NCI-H1930 (cell line): Measurements from ENCODE around the gene GMDS.

Experiments used
- DNase-seq, 2 experiments: peaks; one replicate each; lab custom pipeline; 2025; lab: John Stamatoyannopoulos, UW

The GMDS gene

DNA sequence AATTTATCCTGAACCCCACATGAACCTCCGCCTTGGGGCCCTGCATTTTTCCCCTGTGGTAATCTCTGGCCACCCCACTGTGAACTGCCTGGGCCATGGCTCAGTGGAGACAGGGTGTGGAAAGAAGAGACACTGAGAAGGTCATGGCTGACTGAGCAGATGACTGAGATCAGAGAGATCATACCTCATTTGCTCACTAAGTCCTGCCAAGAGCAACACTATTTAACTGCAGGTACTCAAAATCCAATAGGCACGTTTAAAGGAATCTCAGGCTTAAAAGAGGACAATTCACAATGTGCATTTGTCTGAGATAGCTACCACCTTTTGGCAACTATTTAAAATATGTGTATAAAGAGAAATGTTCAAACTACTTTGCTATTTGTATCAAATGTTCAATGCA, 305.0 kb downstream of the GMDS start:
- no peak for DNase-seq

DNA sequence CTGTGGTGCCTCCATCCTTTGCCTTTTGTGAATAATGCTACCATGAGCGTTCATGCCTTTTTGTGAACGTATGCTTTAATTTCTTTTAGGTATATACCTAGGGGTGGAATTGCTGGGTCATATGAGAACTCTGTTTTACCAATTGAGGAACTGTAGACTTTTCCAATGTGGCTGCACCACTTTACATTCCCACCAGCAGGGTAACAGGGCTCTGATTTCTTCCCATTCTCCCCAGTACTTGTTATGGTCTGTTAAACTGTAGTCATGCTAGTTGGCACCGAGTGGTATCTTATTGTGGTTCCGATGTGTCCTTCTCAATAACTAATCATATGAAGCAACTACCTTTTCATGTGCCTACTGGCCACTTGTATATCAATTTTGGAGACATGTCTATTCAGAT, 312.1 kb downstream of the GMDS start:
- no peak for DNase-seq

DNA sequence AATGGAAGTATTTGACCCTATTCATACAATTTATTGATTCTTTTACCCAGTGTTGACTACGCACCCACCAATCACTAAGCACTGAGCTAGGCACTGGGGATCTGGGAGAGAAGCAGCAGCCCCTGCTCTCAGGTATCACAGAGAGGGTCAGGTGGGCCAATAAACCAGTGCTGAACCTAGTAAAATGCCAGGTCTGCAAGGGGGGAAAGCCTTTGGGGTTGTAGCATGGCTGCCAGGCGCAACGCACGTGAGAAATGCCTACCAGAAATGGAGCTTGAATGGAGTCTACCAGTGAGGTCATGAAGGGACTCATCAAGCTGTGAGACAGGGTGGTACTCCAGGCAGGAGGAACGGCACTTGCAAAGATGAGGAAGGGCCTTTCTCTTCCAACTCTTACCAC, 313.6 kb downstream of the GMDS start:
- DNase-seq = no peak

DNA sequence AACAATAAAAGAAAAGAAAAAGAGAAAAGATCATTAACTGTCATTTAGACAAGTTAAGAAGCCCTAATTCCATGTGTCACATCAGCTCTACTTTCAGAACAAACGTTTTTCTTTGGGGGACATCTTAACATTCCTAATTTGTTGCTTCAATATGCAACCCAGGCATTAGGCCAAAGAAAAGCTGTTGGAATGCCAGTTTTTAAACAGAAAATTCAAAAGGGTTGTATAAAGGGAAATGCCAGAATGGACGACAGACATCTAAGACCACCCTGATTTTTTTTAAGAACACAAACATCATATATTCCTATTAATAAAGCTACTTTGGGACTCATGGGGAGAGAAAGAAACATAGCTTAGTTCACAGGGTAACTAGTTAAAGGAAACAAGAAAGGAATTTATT, 315.0 kb downstream of the GMDS start:
- no peak for DNase-seq

DNA sequence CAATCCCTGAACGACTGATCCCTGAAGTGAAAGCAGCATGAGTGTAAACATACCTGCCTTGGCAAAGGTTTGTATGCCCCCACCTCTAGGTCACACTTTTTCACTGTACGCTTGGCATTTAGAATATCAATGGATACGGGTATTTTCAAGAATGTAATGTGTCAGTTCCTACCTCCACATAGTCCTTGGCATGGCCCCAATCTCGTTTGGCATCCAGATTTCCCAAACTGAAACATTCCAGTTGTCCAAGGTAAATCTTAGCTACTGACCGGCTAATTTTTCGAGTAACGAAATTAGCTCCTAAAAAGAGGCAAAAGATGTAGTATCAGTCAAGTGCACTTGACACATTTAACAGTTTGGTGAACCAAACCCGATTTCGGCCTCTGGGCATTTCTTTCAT, 315.5 kb downstream of the GMDS start:
- no peak for DNase-seq

DNA sequence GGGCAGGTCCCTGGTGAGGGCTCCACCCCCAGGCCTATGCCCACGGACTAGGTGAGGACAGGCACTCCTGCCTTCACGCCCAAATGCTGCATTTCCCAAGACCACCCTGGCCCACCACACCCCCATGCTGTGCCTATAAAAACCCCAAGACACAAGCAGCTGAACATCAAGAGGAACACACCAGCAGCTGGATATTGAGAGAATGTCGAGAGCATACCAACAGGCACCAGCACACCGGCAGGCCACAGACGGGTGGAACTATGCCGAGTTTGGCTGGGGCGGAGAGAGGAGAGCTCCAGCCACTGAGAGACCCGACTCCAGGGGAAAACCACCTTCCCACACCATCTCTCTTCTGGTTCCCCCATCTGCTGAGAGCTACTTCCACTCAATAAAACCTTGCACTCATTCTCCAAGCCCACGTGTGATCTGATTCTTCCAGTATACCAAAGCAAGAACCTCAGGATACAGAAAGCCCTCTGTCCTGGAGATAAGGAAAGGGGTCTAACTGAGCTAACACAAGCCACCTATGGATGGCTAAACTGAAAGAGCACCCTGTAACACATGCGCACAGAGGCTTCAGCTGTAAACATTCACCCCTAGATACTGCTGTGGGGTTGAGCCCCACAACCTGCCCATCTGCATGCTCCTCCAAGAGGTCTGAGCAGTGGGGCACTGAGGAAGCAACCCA, 319.5 kb downstream of the GMDS start:
- DNase-seq = no peak

DNA sequence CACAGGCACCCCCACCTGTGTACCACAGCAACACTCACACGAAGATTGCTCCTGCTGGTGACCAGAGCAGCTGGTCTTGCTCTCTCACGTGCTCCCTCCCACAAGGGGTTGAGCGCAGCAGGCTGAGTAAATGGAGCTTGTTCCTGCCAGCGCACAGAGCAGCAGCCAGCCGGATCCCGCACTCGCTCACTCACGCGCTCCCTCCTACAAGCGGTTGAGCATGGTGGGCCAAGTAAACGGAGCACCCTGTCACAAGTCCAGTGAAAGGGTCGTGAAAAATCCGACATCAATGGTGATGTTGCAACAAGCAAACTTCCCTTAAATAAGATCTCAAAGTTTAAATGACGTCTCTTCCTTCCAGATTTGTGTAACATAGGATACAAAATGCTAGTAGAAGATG, 322.0 kb downstream of the GMDS start:
- no peak for DNase-seq

DNA sequence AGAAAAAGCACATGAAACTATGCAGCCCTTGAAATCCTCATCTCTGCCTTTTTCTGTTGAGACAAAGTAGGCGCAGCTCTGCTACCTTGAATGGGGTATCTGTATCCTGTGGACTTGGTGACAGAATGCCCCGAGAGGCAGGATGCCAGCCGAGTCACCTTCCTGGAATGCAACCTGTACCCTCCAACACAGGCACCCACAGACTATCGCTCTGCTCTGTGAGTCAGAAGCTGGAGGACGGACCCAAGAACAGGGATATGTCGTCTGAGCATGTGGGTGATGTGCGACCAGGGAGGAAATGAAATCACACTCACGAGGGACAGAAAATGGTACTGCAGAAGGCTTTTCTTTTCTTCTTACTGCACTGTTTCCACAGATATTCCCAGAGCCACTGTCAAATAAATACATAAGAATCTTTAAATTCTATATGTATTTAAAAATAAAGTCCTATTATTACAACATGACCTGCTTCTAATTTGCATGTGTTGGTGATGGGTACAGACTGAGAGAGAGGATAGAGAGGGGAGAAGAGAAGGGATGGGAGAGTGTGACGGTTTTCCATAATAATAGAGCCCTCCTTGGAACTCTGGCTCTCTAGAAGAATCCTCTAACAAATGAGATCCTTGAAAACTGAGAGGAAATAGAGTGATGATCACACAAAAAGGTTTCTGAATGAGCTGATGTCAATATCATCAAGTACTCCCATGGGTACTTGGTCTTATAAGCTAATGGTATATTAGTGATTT, 327.6 kb downstream of the GMDS start:
- no peak for DNase-seq

DNA sequence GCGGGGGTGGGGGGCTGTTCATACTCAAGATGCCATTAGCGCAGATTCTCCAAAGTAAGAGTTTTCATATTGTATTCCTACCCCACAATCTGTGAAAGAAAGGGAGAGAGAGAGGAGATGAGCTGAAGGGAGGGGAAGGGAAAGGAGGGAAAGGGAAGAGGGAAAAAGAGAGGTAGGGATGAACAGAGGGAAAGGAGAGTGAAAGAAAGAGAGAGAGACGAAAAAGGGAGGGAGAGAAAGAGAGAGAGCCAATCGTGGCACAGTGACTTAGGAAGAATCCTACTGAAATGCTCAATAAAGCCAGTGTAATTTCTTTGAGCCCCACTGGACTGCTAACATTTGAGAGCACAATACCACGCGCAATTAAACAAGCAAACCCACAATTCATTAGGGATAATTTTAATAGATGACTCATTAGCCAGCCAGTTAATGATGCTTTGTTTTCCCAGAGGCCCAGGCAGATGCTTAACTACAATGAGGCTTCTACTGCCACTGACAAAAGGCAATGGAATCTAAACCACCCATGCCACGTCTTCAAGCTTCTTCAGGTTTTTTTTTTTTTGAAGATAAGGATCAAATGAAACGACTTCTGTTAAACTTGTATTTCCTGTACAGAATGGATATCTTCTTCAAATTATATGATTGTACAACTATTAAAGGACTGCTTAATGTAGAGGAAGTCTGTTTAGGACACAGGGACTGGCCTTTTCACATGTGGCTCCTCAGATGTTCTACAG, 328.9 kb downstream of the GMDS start:
- DNase-seq = no peak

DNA sequence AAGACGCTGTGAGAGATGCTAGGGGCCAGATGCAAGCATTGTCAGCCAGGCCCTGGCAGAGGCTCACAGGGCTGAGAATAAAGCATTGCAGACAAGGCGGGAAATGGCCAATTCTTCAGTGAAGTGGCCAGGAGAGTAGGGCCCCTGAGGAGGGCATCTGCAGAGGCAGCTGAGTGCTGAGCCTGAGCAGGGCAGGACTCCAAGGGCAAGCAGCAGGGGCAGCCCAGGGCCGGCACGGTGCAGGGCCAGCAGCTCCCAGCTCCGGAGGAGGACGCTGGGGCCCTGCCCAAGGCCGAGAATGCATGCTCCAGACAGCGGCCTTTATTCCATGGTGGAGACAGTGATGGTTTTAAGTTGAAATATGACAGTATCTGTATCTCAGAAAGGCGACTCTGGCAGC, 330.2 kb downstream of the GMDS start:
- no peak for DNase-seq

DNA sequence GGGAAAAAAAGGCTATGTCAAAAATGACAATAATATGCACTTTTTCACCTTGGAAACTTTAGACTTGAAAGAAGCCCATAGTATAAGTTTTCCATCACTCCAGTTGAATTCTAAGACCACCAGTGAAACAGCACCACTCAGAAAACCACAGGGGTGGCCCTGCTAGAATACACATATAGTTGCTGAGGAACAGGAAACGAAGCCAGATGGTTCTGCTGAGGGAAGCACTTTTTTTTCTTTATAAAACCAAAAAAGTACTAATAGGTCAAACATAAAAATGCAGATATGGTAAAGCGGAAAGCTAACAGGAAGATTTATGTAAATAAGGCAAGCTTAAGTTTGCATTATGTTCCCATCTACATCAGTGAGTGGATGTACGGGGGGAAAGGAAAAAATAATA, 331.8 kb downstream of the GMDS start:
- no peak for DNase-seq

DNA sequence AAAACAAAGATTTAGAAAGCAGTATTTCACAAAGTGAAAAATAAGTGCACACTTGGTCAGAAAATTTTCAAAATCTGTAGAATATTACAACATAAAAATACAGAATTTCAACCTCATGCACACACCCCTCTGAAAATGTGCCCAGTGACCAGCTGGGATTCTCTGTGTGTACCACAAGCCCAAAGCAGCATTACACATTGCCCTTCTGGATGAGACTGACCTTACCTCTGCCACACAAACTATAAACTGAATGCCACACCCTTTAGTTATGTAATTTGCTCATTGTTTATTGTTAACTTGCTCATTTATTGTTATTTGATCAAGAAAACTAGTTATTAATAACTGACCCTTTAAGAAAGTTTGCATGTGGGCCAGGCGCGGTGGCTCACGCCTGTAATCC, 332.7 kb downstream of the GMDS start:
- DNase-seq = no peak

DNA sequence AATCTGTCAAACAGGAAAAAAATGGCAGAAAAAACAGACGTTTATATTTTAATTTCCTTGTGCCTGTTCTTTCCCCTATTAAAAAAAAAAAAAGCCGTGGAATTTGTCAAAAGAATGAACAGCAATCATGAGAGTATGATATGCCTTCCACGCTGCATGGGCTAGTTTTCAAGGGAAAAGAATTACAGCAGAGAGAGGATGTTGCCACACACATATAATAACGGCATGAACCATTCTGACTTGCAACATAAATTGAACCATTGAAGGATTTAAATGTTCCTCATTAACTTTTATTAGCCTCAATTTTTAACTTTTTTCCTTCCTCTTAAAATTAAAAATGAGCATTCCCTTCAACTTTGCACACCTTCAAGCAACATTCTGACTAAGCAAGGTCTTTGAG, 333.9 kb downstream of the GMDS start:
- DNase-seq = no peak

DNA sequence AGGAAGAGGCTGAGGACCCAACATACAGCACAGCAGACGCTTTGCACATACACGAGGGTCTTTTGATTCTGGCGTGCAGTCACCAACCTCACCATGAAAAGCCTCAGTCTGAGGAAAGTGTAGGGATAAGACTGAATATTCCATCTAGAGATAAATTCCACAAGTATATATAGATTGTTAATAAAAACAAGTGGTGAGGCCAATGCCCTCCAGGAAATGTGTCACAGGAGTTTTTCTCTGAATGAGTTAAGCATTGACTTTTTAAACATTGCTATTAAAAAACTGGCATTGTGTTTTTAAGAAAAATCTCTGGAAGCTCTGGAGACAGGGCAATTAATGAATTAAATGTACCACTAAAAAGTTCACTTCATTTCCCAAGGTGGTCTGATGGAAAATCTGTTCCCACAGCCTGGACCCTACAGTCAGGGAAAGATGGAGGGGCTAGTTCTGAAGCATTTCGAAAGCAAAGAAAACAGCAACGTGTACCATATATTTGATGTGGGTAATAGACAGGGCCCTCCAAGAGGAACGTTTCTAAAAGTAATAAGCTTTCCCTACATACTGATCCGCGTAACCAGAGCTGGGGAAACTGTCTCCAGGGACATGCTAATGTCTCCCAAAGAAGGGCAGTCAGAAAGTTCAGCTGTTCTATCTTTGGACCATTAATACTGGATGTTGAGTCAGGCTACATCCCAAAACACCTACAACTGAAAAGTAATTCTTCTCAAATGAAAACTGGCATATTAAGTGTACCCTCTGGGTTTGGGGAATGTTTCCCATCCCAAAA, 334.6 kb downstream of the GMDS start:
- no peak for DNase-seq

DNA sequence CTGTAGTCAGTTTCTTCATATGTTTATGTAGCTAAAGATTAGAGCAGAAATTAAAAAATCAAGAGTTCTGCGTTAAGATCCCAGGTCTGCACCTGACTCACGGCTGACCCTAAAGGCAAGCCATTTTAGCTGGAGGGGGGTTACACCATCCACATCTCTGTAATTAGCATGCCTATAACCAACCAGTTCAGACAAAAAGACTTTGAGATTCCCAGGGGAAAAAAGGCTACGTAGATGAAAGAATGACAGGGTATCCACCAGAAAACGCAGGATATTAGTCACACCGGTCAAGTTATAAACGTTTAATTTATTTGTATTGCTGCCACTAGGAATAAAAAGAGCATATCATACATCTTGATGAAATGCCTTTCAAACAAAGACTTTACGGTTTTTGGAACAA, 336.6 kb downstream of the GMDS start:
- no peak for DNase-seq

DNA sequence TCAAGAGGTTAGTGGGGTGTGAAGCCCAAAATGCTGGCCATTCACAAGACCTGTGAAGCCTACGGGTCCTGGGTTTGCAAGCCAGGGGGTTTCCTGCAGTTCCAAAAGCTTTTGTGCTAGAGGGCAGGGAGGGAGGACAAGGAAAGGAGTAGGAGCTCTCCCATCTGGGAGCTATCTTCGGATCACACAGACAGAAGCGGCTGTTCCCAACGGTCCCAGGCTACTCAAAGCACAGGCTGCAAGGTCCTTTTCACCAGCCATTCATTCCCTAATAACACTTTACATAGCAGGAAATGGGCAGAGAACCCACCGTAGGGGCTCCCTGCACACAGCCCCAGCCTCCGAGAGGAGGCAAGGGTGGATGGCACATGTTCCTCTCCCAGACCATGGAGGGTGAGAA, 338.8 kb downstream of the GMDS start:
- no peak for DNase-seq

DNA sequence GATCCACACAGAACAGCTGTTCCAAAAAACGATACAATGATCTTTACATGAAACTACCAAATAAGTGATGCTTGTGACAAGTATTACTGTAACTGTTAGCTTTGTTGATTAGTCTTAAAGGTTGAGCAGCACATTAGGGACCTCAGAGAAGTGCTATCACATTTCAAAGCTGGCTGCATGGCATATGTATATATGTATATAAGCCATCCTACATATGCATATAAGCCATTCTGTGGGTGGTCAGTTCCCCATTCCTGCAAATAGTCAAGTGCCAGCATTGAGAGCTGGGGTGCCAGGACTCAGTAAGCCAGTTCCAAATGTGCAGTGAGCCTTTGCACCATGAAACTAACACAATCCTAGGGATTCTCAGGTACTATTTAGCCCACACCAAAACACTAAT, 339.4 kb downstream of the GMDS start:
- no peak for DNase-seq

DNA sequence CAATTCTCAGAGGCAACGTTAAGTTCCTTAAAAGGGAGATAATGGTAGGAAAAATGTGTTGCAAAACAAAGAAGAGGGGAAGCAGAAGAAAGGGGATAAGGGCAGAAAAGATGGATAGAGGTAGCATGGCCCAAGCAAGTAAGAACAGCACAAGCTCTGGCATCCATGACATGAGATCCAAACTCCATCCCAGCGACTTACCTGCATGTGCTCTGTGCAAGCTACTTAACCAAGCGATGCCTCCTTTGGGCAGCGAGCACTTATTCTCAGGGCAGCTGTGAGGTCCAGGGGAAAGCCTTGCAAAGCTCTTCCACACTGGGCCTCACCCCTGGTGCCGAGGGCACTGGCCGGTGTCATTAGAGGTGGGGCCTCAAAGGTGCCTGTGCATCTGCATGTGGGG, 340.5 kb downstream of the GMDS start:
- no peak for DNase-seq

DNA sequence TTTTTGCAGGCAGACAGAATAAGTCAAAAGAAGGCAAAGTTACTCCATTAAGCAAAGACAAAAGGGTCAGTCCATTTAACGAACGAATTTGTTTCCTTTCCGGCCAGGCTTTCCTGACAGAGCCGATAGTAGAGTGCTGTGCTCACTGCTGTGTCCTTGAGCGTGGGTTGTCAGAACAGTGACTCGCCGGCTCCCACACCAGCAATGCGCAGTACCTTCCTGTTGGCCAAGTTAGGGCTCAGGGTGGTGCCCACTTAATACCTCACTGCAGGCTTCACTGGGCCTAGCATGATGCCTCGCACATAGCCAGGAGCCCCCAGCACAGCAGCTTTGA, 341.0 kb downstream of the GMDS start:
- DNase-seq = no peak

DNA sequence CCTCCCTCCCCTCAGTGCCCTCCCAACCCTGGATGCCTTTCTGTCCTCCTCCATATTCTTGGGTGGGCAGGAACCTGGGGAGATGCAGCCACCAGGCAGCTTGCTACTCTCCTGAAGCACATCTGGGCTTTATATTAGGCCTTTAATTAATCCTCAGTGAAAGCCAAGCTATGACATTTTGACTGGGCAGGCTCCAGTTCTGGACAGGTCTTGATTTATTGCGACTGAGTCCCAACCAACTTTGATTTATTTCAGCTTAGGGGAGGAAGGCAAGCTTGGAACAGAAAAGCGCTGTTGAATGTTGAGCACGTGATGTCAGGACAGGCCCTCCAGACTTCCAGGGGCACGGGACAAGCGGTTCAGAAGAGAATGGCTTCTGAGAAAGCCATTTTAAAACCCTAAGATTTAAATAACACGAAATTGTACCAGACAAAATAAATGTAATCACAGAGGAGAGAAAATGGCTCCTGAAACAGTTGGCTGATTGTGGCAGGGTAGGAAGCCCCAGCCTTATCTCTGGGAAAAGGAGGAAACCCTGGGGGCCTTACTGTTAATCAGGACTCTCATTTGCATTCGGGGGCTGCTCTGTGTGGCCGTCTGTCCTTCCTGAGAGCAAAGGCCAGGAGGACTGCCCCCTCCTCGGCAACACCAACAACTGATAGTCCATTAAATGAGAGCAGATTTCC, 341.5 kb downstream of the GMDS start:
- no peak for DNase-seq

DNA sequence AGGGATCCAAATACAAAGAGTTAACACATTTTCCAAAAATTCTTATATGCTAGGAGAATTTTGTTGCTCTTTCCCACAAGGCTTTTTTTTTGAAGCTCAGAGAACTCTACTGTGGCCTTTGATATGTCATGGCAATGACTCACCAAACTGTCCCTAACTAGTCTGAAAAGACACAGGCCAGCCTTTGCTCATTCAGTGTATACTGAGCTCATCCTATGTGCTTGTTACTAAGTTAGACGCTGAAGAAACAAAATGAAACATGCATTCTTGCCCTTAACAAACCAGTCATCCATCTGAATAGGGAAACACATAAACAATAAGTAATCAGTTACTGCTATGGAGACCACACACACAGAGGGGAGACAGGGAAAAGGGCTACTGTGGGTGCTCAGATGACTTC, 343.8 kb downstream of the GMDS start:
- no peak for DNase-seq

DNA sequence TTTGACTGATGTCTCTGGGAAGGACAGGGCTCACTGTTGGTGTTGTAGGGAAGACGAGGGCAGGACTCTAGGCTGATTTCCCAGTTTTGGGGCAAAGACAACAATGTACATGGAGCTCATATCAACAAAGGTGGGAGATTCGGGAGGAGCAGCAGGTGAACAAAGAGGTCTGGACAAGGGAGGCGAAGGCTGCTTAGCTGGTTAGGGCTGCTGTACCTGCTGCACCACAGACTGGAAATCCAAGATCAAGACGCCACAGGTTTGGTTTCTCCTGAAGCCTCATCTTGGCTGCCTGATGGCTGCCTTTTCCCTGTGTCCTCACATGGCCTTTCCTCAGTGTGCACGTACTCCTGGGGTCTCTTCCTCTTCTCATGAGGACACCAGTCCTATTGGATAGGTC, 348.5 kb downstream of the GMDS start:
- no peak for DNase-seq
